MM.1S (cell line): Measurements from ENCODE around the gene MBD5.

ENCODE experiments used
- DNase-seq: peaks from one replicate; pipeline ENCODE4 v3.0.0-alpha.2; 2015
- H2AFZ ChIP-seq: fragments of 300-600 bp; sonication (generic); 2 replicates; pipeline ENCODE4 v1.6.0; 2016; ENCODE audit warnings: antibody characterized with exemption, low read length
- H3F3A ChIP-seq: fragments of 300-600 bp; sonication (generic); 2 replicates; pipeline ENCODE4 v1.6.1; 2016; ENCODE audit warnings: mild to moderate bottlenecking, antibody characterized with exemption, low read length, moderate library complexity, mixed read lengths; ENCODE audit not compliant: insufficient read depth
- H3K27ac ChIP-seq: fragments of 300-600 bp; sonication (generic); 2 replicates; pipeline ENCODE4 v1.5.1; 2016; ENCODE audit warnings: mild to moderate bottlenecking, low read length
- H3K27me3 ChIP-seq: fragments of 300-600 bp; sonication (generic); replicated peaks from 2 replicates; pipeline ENCODE4 v1.6.0; 2016; ENCODE audit warnings: low read length; ENCODE audit not compliant: insufficient read depth
- H3K36me3 ChIP-seq: fragments of 300-600 bp; sonication (generic); replicated peaks from 2 replicates; pipeline ENCODE4 v1.6.1; 2016; ENCODE audit warnings: mild to moderate bottlenecking, low read length, mixed read lengths; ENCODE audit not compliant: insufficient read depth
- H3K4me1 ChIP-seq: fragments of 300-600 bp; sonication (generic); 2 replicates; pipeline ENCODE4 v1.6.1; 2016; ENCODE audit warnings: low read length, mixed read lengths
- H3K4me2 ChIP-seq: fragments of 300-600 bp; sonication (generic); 2 replicates; pipeline ENCODE4 v1.6.0; 2016; ENCODE audit warnings: low read depth, low read length
- H3K4me3 ChIP-seq: fragments of 300-600 bp; sonication (generic); 2 replicates; pipeline ENCODE4 v1.5.1; 2016; ENCODE audit warnings: low read length, mixed read lengths
- H3K79me2 ChIP-seq: fragments of 300-600 bp; sonication (generic); 2 replicates; pipeline ENCODE4 v1.6.1; 2016; ENCODE audit warnings: mixed run types, low read length, mixed read lengths
- H3K9ac ChIP-seq: fragments of 300-600 bp; sonication (generic); 2 replicates; pipeline ENCODE4 v1.6.1; 2016; ENCODE audit warnings: low read length, mixed read lengths
- H3K9me2 ChIP-seq: fragments of 300-600 bp; sonication (generic); replicated peaks from 2 replicates; pipeline ENCODE4 v1.6.1; 2016; ENCODE audit warnings: mild to moderate bottlenecking, low read length, mixed read lengths; ENCODE audit not compliant: insufficient read depth
- H3K9me3 ChIP-seq: fragments of 300-600 bp; sonication (generic); replicated peaks from 2 replicates; pipeline ENCODE4 v1.6.1; 2016; ENCODE audit warnings: mild to moderate bottlenecking, low read length, mixed read lengths; ENCODE audit not compliant: insufficient read depth
- H4K20me1 ChIP-seq: fragments of 300-600 bp; sonication (generic); 2 replicates; pipeline ENCODE4 v1.6.1; 2016; ENCODE audit warnings: mild to moderate bottlenecking, low read length, moderate library complexity, mixed read lengths; ENCODE audit not compliant: insufficient read depth
- CTCF ChIP-seq: fragments of 300-600 bp; sonication (generic); IDR thresholded peaks from 2 replicates; pipeline ENCODE4 v1.5.1; 2016; ENCODE audit warnings: antibody characterized with exemption, low read length, mixed read lengths
- EZH2 ChIP-seq: fragments of 300-600 bp; sonication (generic); optimal IDR thresholded peaks from 2 replicates; pipeline ENCODE3; 2017; ENCODE audit warnings: low read depth, mild to moderate bottlenecking, antibody characterized with exemption, low read length, mixed read lengths
- EZH2phosphoT487 ChIP-seq: fragments of 300-600 bp; sonication (generic); IDR thresholded peaks from 2 replicates; pipeline ENCODE4 v1.6.1; 2018; ENCODE audit warnings: antibody characterized with exemption, low read length

Gene MBD5

GRCh38 chr2:148136441-148136840 is 115.5 kb downstream of the MBD5 start:
- Histone ChIP-seq H3K9me3 (no peaks in the 10 kb centered on the region), H3K27me3 (no peaks in the 10 kb centered on the region), H3K36me3 (no peaks in the 10 kb centered on the region), H4K20me1 (no peaks in the 10 kb centered on the region), H3K79me2 (no peaks in the 10 kb centered on the region), H2AFZ (no peak overlapping the region), H3K9me2 (no peaks in the 10 kb centered on the region), H3K4me1 (no peaks in the 10 kb centered on the region), H3K9ac (no peak overlapping the region), H3K4me3 (no peak overlapping the region), H3K27ac (no peak overlapping the region), H3K4me2 (no peak overlapping the region), H3F3A (no peaks in the 10 kb centered on the region)
- DNase-seq = no peak
- no peak for TF ChIP-seq EZH2phosphoT487

- DNase-seq = no peak
- Histone ChIP-seq H3K36me3 (no peaks in the 10 kb centered on the region), H3K9me3 (no peaks in the 10 kb centered on the region; the same call in 1 of the 2 replicates), H3K9ac (no peak overlapping the region), H3K4me2 (no peak overlapping the region), H3K4me3 (no peak overlapping the region), H3F3A (no peaks in the 10 kb centered on the region), H4K20me1 (no peaks in the 10 kb centered on the region), H3K4me1 (no peaks in the 10 kb centered on the region), H3K27me3 (no peaks in the 10 kb centered on the region), H3K79me2 (no peaks in the 10 kb centered on the region), H2AFZ (no peak overlapping the region), H3K9me2 (no peaks in the 10 kb centered on the region), H3K27ac (no peak overlapping the region)
- TF ChIP-seq EZH2phosphoT487 (no peak), CTCF (no peak), EZH2 (no peak)
These were observed 141.1 kb downstream of the MBD5 start for GRCh38 chr2:148161909-148162435.

- no peaks in the 10 kb centered on the region for H3F3A ChIP-seq
- H3K4me3 ChIP-seq = no peak overlapping the region
- no peak overlapping the region for H2AFZ ChIP-seq
- H3K4me2 ChIP-seq = no peak overlapping the region
- no peak overlapping the region for H3K27ac ChIP-seq
- no peaks in the 10 kb centered on the region for H3K79me2 ChIP-seq
- no peaks in the 10 kb centered on the region for H3K27me3 ChIP-seq
- no peaks in the 10 kb centered on the region; the same call in 1 of the 2 replicates for H3K9me3 ChIP-seq
- H4K20me1 ChIP-seq = no peaks in the 10 kb centered on the region
- no peaks in the 10 kb centered on the region for H3K4me1 ChIP-seq
- no peak overlapping the region for H3K9ac ChIP-seq
- TF ChIP-seq EZH2phosphoT487 = no peak
- no peak for TF ChIP-seq CTCF
- TF ChIP-seq EZH2 = no peak
- no peaks in the 10 kb centered on the region for H3K9me2 ChIP-seq
- no peak for DNase-seq
- H3K36me3 ChIP-seq = no peaks in the 10 kb centered on the region
These were observed 142.0 kb downstream of the MBD5 start for GRCh38 chr2:148162871-148163270.

- Histone ChIP-seq H3K4me3 (no peak overlapping the region), H3K9me3 (no peaks in the 10 kb centered on the region), H3F3A (no peaks in the 10 kb centered on the region), H3K9me2 (no peaks in the 10 kb centered on the region), H3K4me1 (no peaks in the 10 kb centered on the region), H3K36me3 (no peaks in the 10 kb centered on the region), H3K27me3 (no peaks in the 10 kb centered on the region), H3K4me2 (no peak overlapping the region), H3K27ac (no peak overlapping the region), H2AFZ (no peak overlapping the region), H4K20me1 (no peaks in the 10 kb centered on the region), H3K79me2 (no peaks in the 10 kb centered on the region), H3K9ac (no peak overlapping the region)
- no peak for DNase-seq
- no peak for TF ChIP-seq EZH2
- no peak for TF ChIP-seq CTCF
- TF ChIP-seq EZH2phosphoT487 = no peak
These were observed 145.1 kb downstream of the MBD5 start for GRCh38 chr2:148165975-148166374.
